ENCODE measurements around the gene INHBC.
"Not testable (repeated sequence)": the region's sequence is repeated elsewhere in the genome, so short reads cannot be mapped to it uniquely, and the experiment has no call there.

Gene INHBC

DNA sequence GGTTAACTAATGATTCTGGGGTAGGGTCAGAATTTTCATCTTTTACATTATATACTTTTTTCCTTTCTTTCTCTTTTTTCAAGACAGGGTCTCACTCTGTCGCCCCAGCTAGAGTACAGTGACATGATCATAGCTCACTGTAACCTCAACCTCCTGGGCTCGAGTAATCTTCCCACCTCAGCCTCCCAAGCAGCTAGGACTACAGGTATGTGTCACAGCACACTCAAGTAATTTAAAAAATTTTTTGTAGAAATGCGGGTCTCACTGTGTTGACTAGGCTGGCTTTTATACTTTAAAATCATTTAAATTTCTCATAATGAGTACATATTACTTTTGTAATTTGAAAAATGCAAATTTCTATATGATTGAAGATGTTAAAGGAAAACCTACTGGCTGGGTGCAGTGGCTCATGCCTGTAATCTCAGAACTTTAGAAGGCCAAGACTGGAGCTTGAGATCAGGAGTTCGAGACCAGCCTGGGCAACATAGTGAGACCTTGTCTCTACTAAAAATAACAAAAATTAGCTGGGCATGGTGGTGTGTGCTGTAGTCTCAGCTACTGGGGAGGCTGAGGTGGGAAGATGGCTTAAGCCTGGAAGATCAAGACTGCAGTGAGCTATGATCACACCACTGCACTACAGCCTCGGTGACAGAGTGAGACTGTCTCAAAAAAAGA, 29.5 kb upstream of the INHBC start:
- H3K27ac ChIP-seq (ENCODE audit: low read depth, low read length) = no peak overlapping the region
- H3K36me3 ChIP-seq (ENCODE audit: insufficient read depth, low read length) = no peaks in the 10 kb centered on the region
- WGBS = 90% methylated on average over 4 of the region's 5 CpGs
- no peaks in the 10 kb centered on the region for H3K27me3 ChIP-seq (ENCODE audit: insufficient read depth, low read length)
- no peak overlapping the region for H3K4me3 ChIP-seq (ENCODE audit: low read length)
- no peak overlapping the region for H3K9ac ChIP-seq (ENCODE audit: low read depth, low read length)
- no peaks in the 10 kb centered on the region for H3K9me3 ChIP-seq (ENCODE audit: insufficient read depth, low read depth, low read length)
- no peaks in the 10 kb centered on the region for H3K4me1 ChIP-seq (ENCODE audit: insufficient read depth, low read length)

DNA sequence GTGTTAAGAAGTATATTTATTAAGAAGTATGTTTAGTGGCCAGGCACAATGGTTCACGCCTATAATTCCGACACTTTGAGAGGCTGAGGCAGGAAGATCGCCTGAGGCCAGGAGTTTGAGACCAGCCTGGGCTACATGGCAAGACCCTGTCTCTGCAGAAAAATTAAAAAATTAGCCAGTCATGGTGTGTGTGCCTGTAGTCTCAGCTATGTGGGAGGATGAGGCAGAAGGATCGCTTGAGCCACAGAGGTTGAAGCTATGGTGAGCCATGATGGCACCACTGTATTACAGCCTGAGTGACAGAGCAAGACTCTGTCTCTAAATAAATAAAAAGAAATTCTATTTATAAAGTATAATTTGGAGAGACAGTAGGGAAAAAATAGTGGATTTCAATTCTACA, 24.1 kb upstream of the INHBC start:
- Histone ChIP-seq H3K27me3 (ENCODE audit: insufficient read depth, low read length) (no peaks in the 10 kb centered on the region), H3K9me3 (ENCODE audit: insufficient read depth, low read depth, low read length) (no peaks in the 10 kb centered on the region), H3K27ac (ENCODE audit: low read depth, low read length) (no peak overlapping the region), H3K9ac (ENCODE audit: low read depth, low read length) (no peak overlapping the region), H3K36me3 (ENCODE audit: insufficient read depth, low read length) (no peaks in the 10 kb centered on the region), H3K4me1 (ENCODE audit: insufficient read depth, low read length) (peaks cover 7% of the 10 kb centered on the region; the same call in 1 of the 2 replicates), H3K4me3 (ENCODE audit: low read length) (no peak overlapping the region)
- WGBS = 94% methylated on average over 4 of the region's 4 CpGs

- H3K4me1 ChIP-seq (ENCODE audit: insufficient read depth, low read length); H3K4me3 ChIP-seq (ENCODE audit: low read length); H3K9me3 ChIP-seq (ENCODE audit: insufficient read depth, low read depth, low read length); H3K27ac ChIP-seq (ENCODE audit: low read depth, low read length); H3K9ac ChIP-seq (ENCODE audit: low read depth, low read length); H3K36me3 ChIP-seq (ENCODE audit: insufficient read depth, low read length); H3K27me3 ChIP-seq (ENCODE audit: insufficient read depth, low read length): not testable (repeated sequence)
- 90% methylated on average over 6 of the region's 6 CpGs for WGBS
Observed at GRCh38 chr12:57414160-57414559, 20.4 kb upstream of the INHBC start.

DNA sequence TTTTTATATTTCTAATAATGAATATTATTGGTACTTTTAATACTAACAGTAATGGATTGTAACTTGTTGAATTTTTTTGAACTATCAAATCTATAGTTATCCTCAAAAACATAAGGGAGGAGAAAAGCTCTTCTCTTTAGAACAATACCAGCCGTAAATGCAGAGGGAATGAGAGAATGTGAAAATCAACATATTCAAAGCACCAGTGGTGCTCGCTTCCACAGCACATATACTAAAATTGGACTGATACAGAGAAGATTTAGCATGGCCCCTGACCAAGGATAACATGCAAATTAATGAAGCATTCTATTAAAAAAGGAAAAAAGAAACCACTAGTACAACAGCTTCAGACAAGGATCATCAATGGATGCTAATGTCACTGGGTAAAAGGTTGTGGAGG, 19.5 kb upstream of the INHBC start:
- Histone ChIP-seq H3K4me1 (ENCODE audit: insufficient read depth, low read length) (peaks cover 7% of the 10 kb centered on the region; the same call in 1 of the 2 replicates), H3K9me3 (ENCODE audit: insufficient read depth, low read depth, low read length) (no peaks in the 10 kb centered on the region), H3K36me3 (ENCODE audit: insufficient read depth, low read length) (no peaks in the 10 kb centered on the region), H3K9ac (ENCODE audit: low read depth, low read length) (no peak overlapping the region), H3K27ac (ENCODE audit: low read depth, low read length) (no peak overlapping the region), H3K27me3 (ENCODE audit: insufficient read depth, low read length) (no peaks in the 10 kb centered on the region), H3K4me3 (ENCODE audit: low read length) (no peak overlapping the region)
- WGBS = 67% methylated on average over 1 of the region's 2 CpGs

GRCh38 chr12:57416039-57416996, 18.3 kb upstream of the INHBC start:
- Histone ChIP-seq H3K9me3 (ENCODE audit: insufficient read depth, low read depth, low read length) (no peaks in the 10 kb centered on the region), H3K36me3 (ENCODE audit: insufficient read depth, low read length) (no peaks in the 10 kb centered on the region), H3K27me3 (ENCODE audit: insufficient read depth, low read length) (no peaks in the 10 kb centered on the region), H3K27ac (ENCODE audit: low read depth, low read length) (no peak overlapping the region), H3K9ac (ENCODE audit: low read depth, low read length) (no peak overlapping the region), H3K4me3 (ENCODE audit: low read length) (no peak overlapping the region), H3K4me1 (ENCODE audit: insufficient read depth, low read length) (peaks cover 7% of the 10 kb centered on the region; the same call in 1 of the 2 replicates)
- WGBS = 95% methylated on average over 7 of the region's 8 CpGs

GRCh38 chr12:57418255-57418654, 16.3 kb upstream of the INHBC start:
- WGBS = 96% methylated on average over 9 of the region's 9 CpGs

GRCh38 chr12:57419495-57419894, 15.1 kb upstream of the INHBC start:
- Histone ChIP-seq H3K4me1 (ENCODE audit: insufficient read depth, low read length) (peaks cover 7% of the 10 kb centered on the region; the same call in 1 of the 2 replicates), H3K27ac (ENCODE audit: low read depth, low read length) (no peak overlapping the region), H3K9me3 (ENCODE audit: insufficient read depth, low read depth, low read length) (no peaks in the 10 kb centered on the region), H3K9ac (ENCODE audit: low read depth, low read length) (no peak overlapping the region), H3K27me3 (ENCODE audit: insufficient read depth, low read length) (no peaks in the 10 kb centered on the region), H3K4me3 (ENCODE audit: low read length) (no peak overlapping the region), H3K36me3 (ENCODE audit: insufficient read depth, low read length) (no peaks in the 10 kb centered on the region)
- WGBS = 90% methylated on average over 2 of the region's 2 CpGs

More at GRCh38 chr12:57418255-57418654, 16.3 kb upstream of the INHBC start:
- Histone ChIP-seq H3K4me3 (ENCODE audit: low read length) (no peak overlapping the region), H3K27ac (ENCODE audit: low read depth, low read length) (no peak overlapping the region), H3K9ac (ENCODE audit: low read depth, low read length) (no peak overlapping the region), H3K27me3 (ENCODE audit: insufficient read depth, low read length) (no peaks in the 10 kb centered on the region), H3K36me3 (ENCODE audit: insufficient read depth, low read length) (no peaks in the 10 kb centered on the region), H3K4me1 (ENCODE audit: insufficient read depth, low read length) (peaks cover 7% of the 10 kb centered on the region; the same call in 1 of the 2 replicates), H3K9me3 (ENCODE audit: insufficient read depth, low read depth, low read length) (no peaks in the 10 kb centered on the region)

DNA sequence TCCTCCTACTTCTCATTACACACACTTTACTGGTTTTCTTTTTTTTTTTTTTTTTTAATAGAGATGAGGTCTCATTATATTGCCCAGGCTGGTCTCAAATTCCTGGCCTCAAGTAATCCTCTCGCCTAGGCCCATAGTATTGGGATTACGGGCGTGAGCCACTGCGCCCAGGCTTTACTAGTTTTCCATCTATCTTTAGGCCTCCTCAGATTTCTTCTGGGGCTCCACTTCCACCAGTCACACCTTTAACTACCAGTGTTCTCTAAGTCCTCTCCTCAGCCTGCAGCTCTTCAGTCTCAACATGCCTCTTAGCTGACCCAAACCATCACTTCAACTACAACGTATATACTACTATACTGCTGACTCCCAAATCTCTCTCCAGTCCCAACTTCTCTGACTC, 14.1 kb upstream of the INHBC start:
- Histone ChIP-seq H3K27ac (ENCODE audit: low read depth, low read length) (no peak overlapping the region), H3K9ac (ENCODE audit: low read depth, low read length) (no peak overlapping the region), H3K36me3 (ENCODE audit: insufficient read depth, low read length) (no peaks in the 10 kb centered on the region), H3K27me3 (ENCODE audit: insufficient read depth, low read length) (no peaks in the 10 kb centered on the region), H3K9me3 (ENCODE audit: insufficient read depth, low read depth, low read length) (no peaks in the 10 kb centered on the region), H3K4me3 (ENCODE audit: low read length) (no peak overlapping the region), H3K4me1 (ENCODE audit: insufficient read depth, low read length) (no peaks in the 10 kb centered on the region; the same call in 1 of the 2 replicates)
- WGBS = 96% methylated on average over 5 of the region's 5 CpGs

- not testable (repeated sequence) for H3K27ac ChIP-seq (ENCODE audit: low read depth, low read length)
- WGBS = 95% methylated on average over 9 of the region's 10 CpGs
Observed at GRCh38 chr12:57426948-57427347, 7.6 kb upstream of the INHBC start.

GRCh38 chr12:57428965-57429364, 5.6 kb upstream of the INHBC start:
- Histone ChIP-seq H3K4me3 (ENCODE audit: low read length) (no peak overlapping the region; the same call in 1 of the 2 replicates), H3K4me1 (ENCODE audit: insufficient read depth, low read length) (peaks cover 13% of the 10 kb centered on the region; the same call in 1 of the 2 replicates), H3K27me3 (ENCODE audit: insufficient read depth, low read length) (no peaks in the 10 kb centered on the region), H3K27ac (ENCODE audit: low read depth, low read length) (no peak overlapping the region), H3K36me3 (ENCODE audit: insufficient read depth, low read length) (no peaks in the 10 kb centered on the region), H3K9me3 (ENCODE audit: insufficient read depth, low read depth, low read length) (no peaks in the 10 kb centered on the region), H3K9ac (ENCODE audit: low read depth, low read length) (no peak overlapping the region)
- WGBS = 88% methylated on average over 6 of the region's 6 CpGs

More at GRCh38 chr12:57426948-57427347, 7.6 kb upstream of the INHBC start:
- not testable (repeated sequence) for H3K9ac ChIP-seq (ENCODE audit: low read depth, low read length); H3K4me3 ChIP-seq (ENCODE audit: low read length); H3K27me3 ChIP-seq (ENCODE audit: insufficient read depth, low read length); H3K9me3 ChIP-seq (ENCODE audit: insufficient read depth, low read depth, low read length); H3K36me3 ChIP-seq (ENCODE audit: insufficient read depth, low read length)
- peaks cover 13% of the 10 kb centered on the region; the same call in 1 of the 2 replicates for H3K4me1 ChIP-seq (ENCODE audit: insufficient read depth, low read length)

- H3K4me1 ChIP-seq (ENCODE audit: insufficient read depth, low read length) = peaks cover 13% of the 10 kb centered on the region; the same call in 1 of the 2 replicates
- H3K36me3 ChIP-seq (ENCODE audit: insufficient read depth, low read length) = no peaks in the 10 kb centered on the region
- H3K4me3 ChIP-seq (ENCODE audit: low read length) = peak overlapping the region; percentile 66
- H3K9me3 ChIP-seq (ENCODE audit: insufficient read depth, low read depth, low read length) = no peaks in the 10 kb centered on the region
- H3K27ac ChIP-seq (ENCODE audit: low read depth, low read length) = peak overlapping the region; percentile 53
- H3K9ac ChIP-seq (ENCODE audit: low read depth, low read length) = peak overlapping the region; percentile 80
- no peaks in the 10 kb centered on the region for H3K27me3 ChIP-seq (ENCODE audit: insufficient read depth, low read length)
- 46% methylated on average over 8 of the region's 9 CpGs for WGBS
Observed at GRCh38 chr12:57429473-57430111, 5.0 kb upstream of the INHBC start.

All from HUES64 (cell line).